K562 treated with DMSO at 1 percent for 12 hours (cell line): ENCODE measurements around the gene CD244. TPM values are rescaled to one million over a fixed set of nuclear protein-coding genes. Genes with fewer than 3 reads are reported as not detected.

Source experiments
- total RNA-seq: library from RNA; unstranded; fragments of 300-600 nt; gene quantifications from 2 replicates; pipeline ENCODE4 v1.2.3, GENCODE V29; 2022; ENCODE audit not compliant: insufficient read depth

The CD244 gene, protein sequence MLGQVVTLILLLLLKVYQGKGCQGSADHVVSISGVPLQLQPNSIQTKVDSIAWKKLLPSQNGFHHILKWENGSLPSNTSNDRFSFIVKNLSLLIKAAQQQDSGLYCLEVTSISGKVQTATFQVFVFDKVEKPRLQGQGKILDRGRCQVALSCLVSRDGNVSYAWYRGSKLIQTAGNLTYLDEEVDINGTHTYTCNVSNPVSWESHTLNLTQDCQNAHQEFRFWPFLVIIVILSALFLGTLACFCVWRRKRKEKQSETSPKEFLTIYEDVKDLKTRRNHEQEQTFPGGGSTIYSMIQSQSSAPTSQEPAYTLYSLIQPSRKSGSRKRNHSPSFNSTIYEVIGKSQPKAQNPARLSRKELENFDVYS
- total RNA-seq: not detected in 2 replicates

DNA sequence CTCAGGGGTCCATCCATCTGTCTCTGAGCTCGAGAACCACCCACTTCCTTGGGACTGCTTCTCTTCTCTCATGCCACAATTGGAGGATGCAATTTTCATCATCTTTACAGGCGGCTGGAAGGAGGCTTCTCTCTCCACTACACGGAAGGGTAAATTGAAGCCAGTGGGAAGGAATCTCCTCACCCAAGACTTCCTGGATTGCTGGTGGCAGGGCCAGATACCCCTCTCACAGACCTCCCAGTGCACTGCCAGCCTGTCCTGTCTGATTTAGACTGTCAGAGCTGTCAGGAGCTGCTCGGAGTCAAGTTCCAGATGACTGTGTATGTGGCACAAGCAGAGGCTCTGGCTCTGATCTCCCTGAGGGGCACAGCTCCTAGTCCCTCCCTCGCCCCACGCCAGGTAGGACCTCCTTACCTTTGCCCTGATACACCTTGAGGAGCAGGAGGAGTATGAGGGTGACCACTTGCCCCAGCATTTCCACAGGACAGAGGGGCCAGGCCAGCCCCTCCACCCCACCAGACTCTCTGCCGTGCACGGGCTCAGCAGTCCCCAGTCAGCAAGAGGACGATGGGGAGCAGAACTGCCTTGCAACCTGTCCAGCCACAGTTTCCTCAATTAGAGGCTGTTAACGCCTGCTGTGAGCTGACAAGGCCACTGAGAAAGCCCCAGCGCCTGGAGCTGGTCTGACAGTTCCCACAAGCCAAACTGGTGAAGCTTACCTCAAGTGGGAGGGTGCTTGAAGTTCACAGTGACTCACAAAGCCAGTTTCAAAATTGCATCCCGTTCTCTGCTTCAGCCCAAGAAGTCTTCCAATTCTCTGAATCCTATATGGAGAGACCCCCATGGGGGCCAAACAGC lies at the start of gene CD244:
Gene CD244, minus strand, starts transcription at position 685 of the 858 bp plus-strand sequence. Its CDS starts 210 bp downstream, at position 475.

DNA sequence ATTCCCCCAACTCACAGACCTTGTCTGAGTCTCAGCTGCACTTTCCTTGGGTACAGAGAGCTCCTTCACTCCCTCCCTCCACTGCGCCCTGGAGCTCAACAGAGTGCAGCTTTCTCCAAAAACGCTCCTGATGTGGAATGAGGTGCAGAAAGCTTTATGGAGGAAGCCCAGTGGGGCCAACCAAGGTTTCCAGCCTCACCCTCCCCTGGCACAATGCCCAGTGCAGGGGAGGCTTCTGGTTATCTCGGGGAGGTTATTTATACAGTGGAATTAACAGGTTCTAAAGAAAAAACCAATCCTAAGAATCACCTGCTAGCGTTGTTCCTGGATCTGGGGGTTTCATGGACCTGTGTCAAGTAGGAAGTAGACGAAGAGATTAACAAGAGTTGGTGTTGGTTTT lies 22.4 kb upstream of the CD244 start, which contains the start of gene ITLN1:
Gene ITLN1, minus strand, starts transcription at position 139 of the 400 bp plus-strand sequence. CDS start 303 bp downstream, outside the sequence.

DNA sequence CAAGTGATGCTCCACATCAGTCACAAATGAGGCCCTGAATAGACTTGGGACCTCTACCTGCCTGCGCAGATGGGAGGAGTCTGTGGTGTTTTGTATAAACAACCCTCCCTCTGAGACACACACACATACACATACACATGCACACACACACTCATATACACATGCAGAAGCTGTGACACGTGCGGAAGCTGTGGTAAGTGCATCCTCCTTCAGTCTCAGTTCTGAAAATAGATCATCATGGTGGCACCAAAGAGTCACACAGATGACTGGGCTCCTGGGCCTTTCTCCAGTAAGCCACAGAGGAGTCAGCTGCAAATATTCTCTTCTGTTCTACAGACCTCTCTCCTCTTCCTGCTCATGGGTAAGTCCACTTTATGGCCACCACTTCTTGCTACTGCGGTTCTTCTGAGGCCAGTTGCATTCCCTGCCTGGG lies 66.7 kb downstream of the CD244 start, which contains the start of gene LY9:
Gene LY9, plus strand, starts transcription at position 224 of the 433 bp plus-strand sequence. Its CDS starts 14 bp downstream, at position 238.

Other genes starting within 250 kb of the CD244 start
- 1.0 and 1.9 TPM in 2 replicates for gene SLAMF1, start 215.8 kb downstream of the CD244 start, total RNA-seq
- not detected in 2 replicates for gene CD48, start 151.1 kb downstream of the CD244 start, total RNA-seq
- 0.35 and 1.6 TPM in 2 replicates for gene SLAMF7, start 123.6 kb downstream of the CD244 start, total RNA-seq
- not detected in 2 replicates for gene LY9, start 66.7 kb downstream of the CD244 start, total RNA-seq
- gene ITLN1, start 22.3 kb upstream of the CD244 start, total RNA-seq: not detected in 2 replicates
- not detected in 2 replicates for gene ITLN2, start 91.9 kb upstream of the CD244 start, total RNA-seq
- 30.3 and 70.7 TPM in 2 replicates for gene F11R, start 158.3 kb upstream of the CD244 start, total RNA-seq
- 2.0 TPM in 1 of 2 replicates, not detected in the other for gene TSTD1, start 176.1 kb upstream of the CD244 start, total RNA-seq
- gene USF1, start 183.1 kb upstream of the CD244 start, total RNA-seq: 60.5 and 62.8 TPM in 2 replicates
- not detected in 2 replicates for gene ARHGAP30, start 207.0 kb upstream of the CD244 start, total RNA-seq
- gene NECTIN4, start 226.7 kb upstream of the CD244 start, total RNA-seq: not detected in 2 replicates
- gene KLHDC9, start 235.5 kb upstream of the CD244 start, total RNA-seq: not detected in 2 replicates